Measurements from ENCODE around the gene CLDN19. TPM values are rescaled to one million over a fixed set of nuclear protein-coding genes. Genes with fewer than 3 reads are reported as not detected.

CLDN19 gene
- total RNA-seq, 2 donors from 2014 or later, result 0.14 to 0.49 TPM

GRCh38 chr1:42735477-42736105 is 4.4 kb downstream of the CLDN19 start:
- H3K4me1 ChIP-seq (ENCODE audit: control insufficient read depth in 1 of 2, low read depth in 2 of 2), result no peaks in the 10 kb centered on the region
- no peak overlapping the region for H3K4me3 ChIP-seq
- H3K36me3 ChIP-seq, result no peaks in the 10 kb centered on the region
- ATAC-seq (ENCODE audit: insufficient number of reproducible peaks, low FRiP score, low read depth), result no peak
- no peak overlapping the region for H3K27ac ChIP-seq
- no peak for DNase-seq (ENCODE audit: low spot score)
- H3K27me3 ChIP-seq (replicated peaks; ENCODE audit: insufficient read depth), result no peaks in the 10 kb centered on the region
- no peaks in the 10 kb centered on the region for H3K9me3 ChIP-seq
- TF ChIP-seq, protein P1, sequence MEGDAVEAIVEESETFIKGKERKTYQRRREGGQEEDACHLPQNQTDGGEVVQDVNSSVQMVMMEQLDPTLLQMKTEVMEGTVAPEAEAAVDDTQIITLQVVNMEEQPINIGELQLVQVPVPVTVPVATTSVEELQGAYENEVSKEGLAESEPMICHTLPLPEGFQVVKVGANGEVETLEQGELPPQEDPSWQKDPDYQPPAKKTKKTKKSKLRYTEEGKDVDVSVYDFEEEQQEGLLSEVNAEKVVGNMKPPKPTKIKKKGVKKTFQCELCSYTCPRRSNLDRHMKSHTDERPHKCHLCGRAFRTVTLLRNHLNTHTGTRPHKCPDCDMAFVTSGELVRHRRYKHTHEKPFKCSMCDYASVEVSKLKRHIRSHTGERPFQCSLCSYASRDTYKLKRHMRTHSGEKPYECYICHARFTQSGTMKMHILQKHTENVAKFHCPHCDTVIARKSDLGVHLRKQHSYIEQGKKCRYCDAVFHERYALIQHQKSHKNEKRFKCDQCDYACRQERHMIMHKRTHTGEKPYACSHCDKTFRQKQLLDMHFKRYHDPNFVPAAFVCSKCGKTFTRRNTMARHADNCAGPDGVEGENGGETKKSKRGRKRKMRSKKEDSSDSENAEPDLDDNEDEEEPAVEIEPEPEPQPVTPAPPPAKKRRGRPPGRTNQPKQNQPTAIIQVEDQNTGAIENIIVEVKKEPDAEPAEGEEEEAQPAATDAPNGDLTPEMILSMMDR (IDR thresholded peaks at IDR 0.05), result no peak

- TF ChIP-seq, protein P1 (IDR thresholded peaks at IDR 0.05), result no peak
- H3K36me3 ChIP-seq, result no peaks in the 10 kb centered on the region
- H3K4me1 ChIP-seq (ENCODE audit: control insufficient read depth in 1 of 2, low read depth in 2 of 2), result no peaks in the 10 kb centered on the region
- no peak overlapping the region for H3K4me3 ChIP-seq
- no peaks in the 10 kb centered on the region for H3K9me3 ChIP-seq
- H3K27me3 ChIP-seq (replicated peaks; ENCODE audit: insufficient read depth), result no peaks in the 10 kb centered on the region
- ATAC-seq (ENCODE audit: insufficient number of reproducible peaks, low FRiP score, low read depth) (no peak), DNase-seq (ENCODE audit: low spot score) (no peak)
- H3K27ac ChIP-seq, result no peak overlapping the region
Measured at GRCh38 chr1:42735056-42735455, 5.0 kb downstream of the CLDN19 start.

DNA sequence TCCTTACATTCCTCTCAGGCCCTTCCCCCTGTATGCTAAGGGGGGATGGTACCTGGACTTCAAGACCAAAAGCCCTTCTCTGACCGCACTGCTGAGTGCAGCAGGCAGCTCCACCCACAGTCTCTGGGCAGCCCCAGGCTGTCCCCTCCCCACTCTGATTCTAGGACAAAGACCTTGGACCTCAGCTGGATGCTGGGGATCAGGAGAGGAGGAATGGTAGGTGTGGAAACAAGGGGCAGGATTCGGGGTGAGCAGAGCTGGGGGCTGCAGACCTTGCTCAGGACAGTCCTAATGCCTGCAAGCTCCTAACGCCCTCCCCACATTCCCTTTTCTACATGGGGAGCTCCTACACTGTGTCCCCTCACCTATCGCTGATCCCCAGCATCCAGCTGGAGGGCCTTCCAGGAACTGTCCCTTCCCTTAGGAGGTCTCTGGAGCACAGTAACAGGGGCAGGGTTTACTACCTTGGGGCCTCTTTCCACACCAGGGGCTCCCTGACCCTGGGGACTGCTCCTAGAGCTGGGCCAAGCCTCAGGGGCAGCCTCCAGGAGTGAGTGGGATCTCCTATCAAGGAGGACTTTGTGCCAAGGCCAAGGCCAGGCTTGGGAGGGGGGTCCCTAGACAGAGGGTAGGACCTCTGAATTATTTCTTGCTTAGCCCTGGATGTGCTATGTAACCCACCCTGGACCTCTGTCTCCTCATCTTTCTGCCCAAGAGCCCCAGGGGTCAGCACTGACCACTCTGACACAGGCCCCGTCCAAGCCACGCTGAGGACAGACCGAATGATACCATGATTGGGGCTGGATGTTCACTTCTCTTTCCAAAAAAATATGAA is 5.6 kb downstream of the CLDN19 start:
- Histone ChIP-seq H3K4me3 (no peak overlapping the region), H3K36me3 (no peaks in the 10 kb centered on the region), H3K4me1 (ENCODE audit: control insufficient read depth in 1 of 2, low read depth in 2 of 2) (no peaks in the 10 kb centered on the region), H3K27me3 (replicated peaks; ENCODE audit: insufficient read depth) (no peaks in the 10 kb centered on the region), H3K27ac (no peak overlapping the region), H3K9me3 (no peaks in the 10 kb centered on the region)
- DNase-seq (ENCODE audit: low spot score), result no peak
- TF ChIP-seq, protein P1 (IDR thresholded peaks at IDR 0.05), result no peak
- ATAC-seq (ENCODE audit: insufficient number of reproducible peaks, low FRiP score, low read depth), result no peak

DNA sequence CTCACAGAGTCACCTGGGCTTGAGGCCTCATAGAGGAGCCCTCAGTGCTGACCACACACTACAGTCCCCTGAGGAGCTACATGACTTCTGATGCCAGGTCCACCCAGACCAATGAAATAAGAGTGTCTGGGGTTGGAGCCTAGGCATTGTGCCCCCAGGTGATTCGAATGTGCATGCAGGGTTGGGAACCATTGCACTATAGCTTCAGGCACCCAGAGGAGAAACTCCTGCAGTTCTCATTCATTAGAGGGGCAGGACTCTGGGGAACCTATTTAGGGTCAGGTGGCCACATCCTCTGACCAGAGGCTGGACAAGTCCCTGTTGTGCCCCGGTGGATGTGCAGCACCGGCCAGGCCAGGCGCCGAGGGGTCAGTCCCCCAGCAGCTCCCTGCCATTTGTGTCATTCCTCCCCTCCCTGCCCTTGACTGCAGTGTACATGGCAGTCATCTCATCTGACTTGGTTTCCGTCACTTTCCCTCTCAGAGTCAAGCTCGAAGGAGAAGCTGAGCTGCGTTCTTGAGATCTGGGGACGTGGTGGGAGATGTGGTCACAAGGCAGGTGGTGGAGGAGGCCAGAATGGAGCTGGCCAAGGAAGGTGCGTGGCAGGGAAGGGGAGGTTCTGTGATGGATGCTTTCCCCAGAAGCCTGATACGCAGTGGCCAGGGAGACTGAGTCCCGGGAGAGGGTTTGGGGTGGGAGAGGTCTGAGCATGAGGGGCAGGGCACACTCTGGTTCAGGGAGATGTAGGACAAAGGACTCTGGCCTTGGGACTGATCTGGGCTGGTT is 6.4 kb downstream of the CLDN19 start:
- Histone ChIP-seq H3K4me1 (ENCODE audit: control insufficient read depth in 1 of 2, low read depth in 2 of 2) (no peaks in the 10 kb centered on the region), H3K27me3 (replicated peaks; ENCODE audit: insufficient read depth) (no peaks in the 10 kb centered on the region), H3K36me3 (no peaks in the 10 kb centered on the region), H3K4me3 (no peak overlapping the region), H3K27ac (no peak overlapping the region), H3K9me3 (no peaks in the 10 kb centered on the region)
- ATAC-seq (ENCODE audit: insufficient number of reproducible peaks, low FRiP score, low read depth) (no peak), DNase-seq (ENCODE audit: low spot score) (no peak)
- TF ChIP-seq, protein P1 (IDR thresholded peaks at IDR 0.05), result no peak

DNA sequence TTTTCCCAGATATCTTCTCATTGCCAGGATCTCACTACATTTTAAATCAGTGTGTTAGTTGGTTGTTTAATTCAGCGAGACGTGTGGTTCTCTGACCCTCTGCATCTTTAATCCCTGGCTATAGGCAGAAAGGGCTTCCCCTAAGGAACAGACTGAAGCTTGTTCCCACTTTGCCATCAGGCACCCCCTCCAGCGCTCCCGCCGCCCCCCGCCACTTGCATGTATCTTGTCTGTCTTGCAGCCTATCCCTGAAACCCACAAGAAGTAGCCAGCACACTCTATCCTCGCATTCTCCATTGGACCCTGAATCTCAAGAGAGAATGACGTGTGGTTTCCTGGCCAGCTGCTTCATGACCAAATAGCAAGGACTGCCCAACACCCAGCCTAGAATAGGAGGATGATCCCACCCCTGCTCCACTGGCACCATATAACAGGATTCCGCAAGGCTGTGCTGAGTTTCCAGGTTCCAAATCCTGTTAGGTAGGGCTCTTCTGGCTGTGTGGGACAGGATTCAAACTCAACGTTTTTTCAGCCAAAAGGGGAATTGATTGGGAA is 7.8 kb downstream of the CLDN19 start:
- Histone ChIP-seq H3K4me3 (no peak overlapping the region), H3K27me3 (replicated peaks; ENCODE audit: insufficient read depth) (no peaks in the 10 kb centered on the region), H3K9me3 (no peaks in the 10 kb centered on the region), H3K36me3 (no peaks in the 10 kb centered on the region), H3K4me1 (ENCODE audit: control insufficient read depth in 1 of 2, low read depth in 2 of 2) (no peaks in the 10 kb centered on the region), H3K27ac (no peak overlapping the region)
- TF ChIP-seq, protein P1 (IDR thresholded peaks at IDR 0.05), result no peak
- no peak for ATAC-seq (ENCODE audit: insufficient number of reproducible peaks, low FRiP score, low read depth)
- no peak for DNase-seq (ENCODE audit: low spot score)

Measured in thoracic aorta (tissue), 2 donors.